Osteocyte (in vitro differentiated cells): ENCODE data around the gene TMC4. TPM values are rescaled to one million over a fixed set of nuclear protein-coding genes. Genes with fewer than 3 reads are reported as not detected.
"Not testable (repeated sequence)": the region's sequence is repeated elsewhere in the genome, so short reads cannot be mapped to it uniquely, and the experiment has no call there.

ENCODE experiments used
- DNase-seq: peaks from one replicate; pipeline ENCODE4 v3.0.0; 2021; ENCODE audit warnings: mixed read lengths; ENCODE audit not compliant: unreplicated experiment; ENCODE audit errors: extremely low spot score
- H3K27ac Mint-ChIP-seq: one replicate; pipeline ENCODE4 v1.8.0; 2021; ENCODE audit warnings: mild to moderate bottlenecking, mixed read lengths; ENCODE audit not compliant: unreplicated experiment
- H3K27me3 Mint-ChIP-seq: one replicate; pipeline ENCODE4 v1.8.0; 2021; ENCODE audit warnings: mixed read lengths; ENCODE audit not compliant: unreplicated experiment
- H3K36me3 Mint-ChIP-seq: one replicate; pipeline ENCODE4 v1.8.0; 2021; ENCODE audit warnings: mixed read lengths; ENCODE audit not compliant: unreplicated experiment
- H3K4me1 Mint-ChIP-seq: one replicate; pipeline ENCODE4 v1.8.0; 2021; ENCODE audit warnings: mixed read lengths; ENCODE audit not compliant: unreplicated experiment
- H3K4me3 Mint-ChIP-seq: one replicate; pipeline ENCODE4 v1.8.0; 2021; ENCODE audit warnings: mild to moderate bottlenecking, moderate library complexity, mixed read lengths; ENCODE audit not compliant: unreplicated experiment
- H3K9me3 Mint-ChIP-seq: one replicate; pipeline ENCODE4 v1.8.0; 2021; ENCODE audit warnings: mixed read lengths; ENCODE audit not compliant: unreplicated experiment
- total RNA-seq: library from RNA; stranded (reverse); gene quantifications from 2 replicates; pipeline ENCODE4 v1.2.1, GENCODE V29; 2021
- TF ChIP-seq, protein P1 (sequence below): fragments of 200-600 bp; sonication (generic); IDR thresholded peaks from 2 replicates; pipeline ENCODE4 v1.5.0; 2021; ENCODE audit warnings: antibody characterized with exemption, mild to moderate bottlenecking, moderate library complexity

TMC4 gene
- total RNA-seq, 1 donor from 2014 or later: 2.7 TPM

DNA sequence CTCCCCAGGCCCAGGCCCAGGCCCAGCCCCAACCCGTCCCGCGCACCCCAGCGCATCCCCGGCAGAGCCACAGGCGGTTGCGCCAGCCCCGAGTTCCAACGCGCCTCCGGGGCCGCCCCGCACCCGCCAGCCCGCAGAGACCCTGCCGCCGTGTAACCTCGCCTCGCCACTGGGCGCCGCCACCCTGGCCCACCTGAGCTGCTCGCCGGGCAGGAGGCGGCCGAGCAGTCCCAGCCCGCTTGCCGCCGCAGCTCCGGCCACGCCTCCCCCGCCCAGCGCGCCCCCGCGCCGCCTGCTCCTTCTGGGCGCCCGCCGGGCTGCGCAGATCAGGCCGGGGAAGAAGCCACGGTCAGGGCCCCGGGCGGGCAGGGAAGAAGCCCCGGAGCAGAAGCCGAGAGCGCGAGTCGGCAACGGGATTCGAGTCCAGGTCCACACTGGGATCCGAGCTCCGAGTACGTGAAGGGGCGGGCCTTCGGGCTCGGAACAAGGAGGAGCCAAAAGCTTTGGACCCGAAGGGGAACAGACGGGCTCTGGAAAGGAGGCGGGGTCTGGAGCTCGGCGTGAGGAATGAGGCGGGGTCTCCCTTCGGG is 16.3 kb upstream of the TMC4 start, which contains the start of gene MBOAT7:
MBOAT7 (minus strand) TSS at position 436 of the 590 bp plus-strand sequence. CDS start 1,072 bp downstream, outside the sequence.
- Mint-ChIP-seq H3K4me1 (peaks cover 35% of the 10 kb centered on the region), H3K27ac (peak within 1 kb of the TSS; percentile 100), H3K27me3 (no peaks in the 10 kb centered on the region), H3K36me3 (peaks cover 10% of the 10 kb centered on the region), H3K4me3 (peak within 1 kb of the TSS; percentile 93), H3K9me3 (no peaks in the 10 kb centered on the region)
- DNase-seq: no peak
- TF ChIP-seq, protein P1, sequence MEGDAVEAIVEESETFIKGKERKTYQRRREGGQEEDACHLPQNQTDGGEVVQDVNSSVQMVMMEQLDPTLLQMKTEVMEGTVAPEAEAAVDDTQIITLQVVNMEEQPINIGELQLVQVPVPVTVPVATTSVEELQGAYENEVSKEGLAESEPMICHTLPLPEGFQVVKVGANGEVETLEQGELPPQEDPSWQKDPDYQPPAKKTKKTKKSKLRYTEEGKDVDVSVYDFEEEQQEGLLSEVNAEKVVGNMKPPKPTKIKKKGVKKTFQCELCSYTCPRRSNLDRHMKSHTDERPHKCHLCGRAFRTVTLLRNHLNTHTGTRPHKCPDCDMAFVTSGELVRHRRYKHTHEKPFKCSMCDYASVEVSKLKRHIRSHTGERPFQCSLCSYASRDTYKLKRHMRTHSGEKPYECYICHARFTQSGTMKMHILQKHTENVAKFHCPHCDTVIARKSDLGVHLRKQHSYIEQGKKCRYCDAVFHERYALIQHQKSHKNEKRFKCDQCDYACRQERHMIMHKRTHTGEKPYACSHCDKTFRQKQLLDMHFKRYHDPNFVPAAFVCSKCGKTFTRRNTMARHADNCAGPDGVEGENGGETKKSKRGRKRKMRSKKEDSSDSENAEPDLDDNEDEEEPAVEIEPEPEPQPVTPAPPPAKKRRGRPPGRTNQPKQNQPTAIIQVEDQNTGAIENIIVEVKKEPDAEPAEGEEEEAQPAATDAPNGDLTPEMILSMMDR: peak; percentile 40

DNA sequence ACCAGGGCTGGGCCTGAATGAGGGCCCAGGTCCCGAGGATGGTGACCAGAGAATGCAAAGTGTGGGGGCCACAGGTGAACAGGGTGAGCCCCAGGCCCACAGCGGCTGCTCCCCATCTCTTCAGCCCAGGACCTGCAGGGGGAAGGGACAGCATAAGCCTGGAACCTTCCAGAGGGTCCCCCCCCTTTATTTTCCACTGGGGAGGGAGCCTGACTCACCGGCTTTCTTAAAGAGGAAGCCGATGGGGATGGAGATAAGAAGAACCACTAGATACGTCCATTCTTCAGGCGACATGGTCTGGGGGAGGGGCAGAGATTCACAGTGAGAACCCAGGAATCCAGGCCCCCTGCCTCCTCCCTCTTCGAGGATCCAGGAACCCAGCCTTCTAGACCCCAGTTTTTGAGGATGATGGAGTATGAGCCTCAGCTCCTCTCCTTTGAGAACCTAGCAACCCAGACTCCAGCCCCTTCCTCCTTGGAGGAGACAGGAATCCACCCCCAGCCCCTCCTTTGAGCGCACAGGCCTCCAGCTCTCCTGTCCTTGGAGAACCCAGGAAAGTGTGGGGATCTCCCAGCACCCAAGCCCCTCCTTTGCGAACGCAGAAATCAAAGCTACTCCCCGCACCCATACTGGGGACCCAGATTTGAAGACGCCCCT is 15.4 kb upstream of the TMC4 start:
- H3K36me3 Mint-ChIP-seq: peaks cover 6% of the 10 kb centered on the region
- no peak for DNase-seq
- H3K4me3 Mint-ChIP-seq: peak overlapping the region; percentile 93
- no peaks in the 10 kb centered on the region for H3K27me3 Mint-ChIP-seq
- no peaks in the 10 kb centered on the region for H3K9me3 Mint-ChIP-seq
- H3K4me1 Mint-ChIP-seq: peaks cover 32% of the 10 kb centered on the region
- TF ChIP-seq, protein P1: no peak
- peak overlapping the region; percentile 82 for H3K27ac Mint-ChIP-seq

DNA sequence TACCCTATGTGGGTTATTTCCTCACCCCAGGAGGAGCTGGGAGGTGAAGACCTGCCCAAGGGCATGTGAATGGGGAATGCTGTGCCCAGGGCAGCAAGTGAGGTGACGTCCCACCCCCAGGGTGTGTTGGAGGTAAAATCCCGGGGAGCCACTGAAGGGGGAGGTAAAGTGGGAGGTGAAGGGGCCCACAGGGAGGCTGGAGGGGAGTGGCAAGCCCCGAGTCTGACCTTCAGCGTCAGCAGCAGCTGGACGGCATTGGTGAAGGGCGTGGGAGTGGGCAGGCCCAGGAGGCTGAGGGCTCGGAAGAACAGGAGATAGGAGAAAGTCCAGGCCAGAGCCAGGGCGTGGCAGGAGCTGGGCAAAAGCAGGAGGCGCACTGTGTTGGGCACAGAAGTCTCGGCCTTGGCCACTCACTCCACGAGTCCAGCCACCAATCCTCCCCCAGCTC is 14.0 kb upstream of the TMC4 start:
- peaks cover 20% of the 10 kb centered on the region for H3K4me1 Mint-ChIP-seq
- peak overlapping the region; percentile 54 for H3K4me3 Mint-ChIP-seq
- H3K36me3 Mint-ChIP-seq: peaks cover 1% of the 10 kb centered on the region
- TF ChIP-seq, protein P1: no peak
- H3K9me3 Mint-ChIP-seq: no peaks in the 10 kb centered on the region
- no peak overlapping the region for H3K27ac Mint-ChIP-seq
- no peaks in the 10 kb centered on the region for H3K27me3 Mint-ChIP-seq
- DNase-seq: no peak

DNA sequence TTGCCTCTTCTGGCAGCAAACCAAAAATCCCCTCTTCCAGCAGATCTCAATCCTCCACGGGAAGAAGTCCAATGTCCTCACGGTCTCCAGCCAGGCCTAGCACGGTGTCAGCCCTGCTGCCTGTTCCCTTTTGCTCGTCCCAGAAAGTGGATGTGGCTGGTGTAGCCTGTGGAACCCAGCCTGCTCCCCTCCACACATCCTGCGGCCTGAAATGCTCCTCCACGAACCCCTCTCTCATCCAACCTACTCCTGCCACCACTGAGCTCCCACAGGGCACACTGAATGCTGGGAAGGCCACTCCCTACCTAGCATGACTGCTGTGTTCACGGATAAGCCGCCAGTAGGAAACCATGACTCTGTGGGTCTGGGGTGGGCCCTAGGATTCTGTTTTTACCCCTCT is 13.4 kb upstream of the TMC4 start:
- no peaks in the 10 kb centered on the region for H3K27me3 Mint-ChIP-seq
- peaks cover 15% of the 10 kb centered on the region for H3K4me1 Mint-ChIP-seq
- H3K9me3 Mint-ChIP-seq: no peaks in the 10 kb centered on the region
- no peak overlapping the region for H3K4me3 Mint-ChIP-seq
- no peak for DNase-seq
- H3K27ac Mint-ChIP-seq: no peak overlapping the region
- no peaks in the 10 kb centered on the region for H3K36me3 Mint-ChIP-seq
- TF ChIP-seq, protein P1: no peak

DNA sequence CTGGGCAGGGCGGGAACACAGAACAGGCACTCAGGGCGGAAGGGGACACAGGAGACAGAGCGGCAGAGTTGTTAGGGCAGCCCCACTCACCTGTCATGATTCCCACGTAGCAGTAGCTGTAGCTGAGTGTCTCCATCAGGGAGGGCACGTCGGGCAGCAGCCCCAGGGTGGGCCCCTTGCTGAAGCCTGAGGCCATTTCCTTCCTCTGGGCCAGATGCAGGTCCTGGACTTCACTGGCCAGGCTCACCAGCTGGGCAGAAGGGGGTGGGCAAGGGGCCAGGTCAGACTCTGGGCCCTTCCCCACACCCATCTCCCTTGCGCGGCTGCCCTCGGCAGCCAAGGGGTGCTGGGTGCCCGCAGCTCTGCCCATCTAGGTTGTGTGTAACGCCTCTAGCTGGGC is 10.5 kb upstream of the TMC4 start:
- Mint-ChIP-seq H3K4me1 (peaks cover 15% of the 10 kb centered on the region), H3K27me3 (no peaks in the 10 kb centered on the region), H3K36me3 (no peaks in the 10 kb centered on the region), H3K4me3 (no peak overlapping the region), H3K27ac (no peak overlapping the region), H3K9me3 (no peaks in the 10 kb centered on the region)
- no peak for DNase-seq
- TF ChIP-seq, protein P1: no peak

DNA sequence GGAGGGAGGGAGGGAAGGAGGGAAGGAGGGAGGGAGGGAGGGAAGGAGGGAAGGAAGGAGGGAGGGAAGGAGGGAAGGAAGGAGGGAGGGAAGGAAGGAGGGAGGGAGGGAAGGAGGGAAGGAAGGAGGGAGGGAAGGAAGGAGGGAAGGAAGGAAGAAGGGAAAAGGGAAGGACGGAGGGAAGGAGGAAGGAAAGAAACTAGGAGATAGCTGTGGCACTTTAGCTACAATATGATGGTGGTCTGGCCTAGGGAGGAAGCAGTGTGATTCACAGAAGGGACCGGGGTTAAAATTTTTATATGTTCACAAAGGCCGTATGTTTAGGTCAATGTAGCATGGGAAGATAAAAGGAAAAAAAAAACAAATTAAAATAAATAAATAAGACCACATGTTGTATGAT is 8.9 kb upstream of the TMC4 start:
- not testable (repeated sequence) for H3K36me3 Mint-ChIP-seq, H3K4me3 Mint-ChIP-seq, DNase-seq, H3K4me1 Mint-ChIP-seq, H3K27me3 Mint-ChIP-seq, H3K27ac Mint-ChIP-seq, H3K9me3 Mint-ChIP-seq
